ENCODE measurements around the gene FAH.

FAH gene

DNA sequence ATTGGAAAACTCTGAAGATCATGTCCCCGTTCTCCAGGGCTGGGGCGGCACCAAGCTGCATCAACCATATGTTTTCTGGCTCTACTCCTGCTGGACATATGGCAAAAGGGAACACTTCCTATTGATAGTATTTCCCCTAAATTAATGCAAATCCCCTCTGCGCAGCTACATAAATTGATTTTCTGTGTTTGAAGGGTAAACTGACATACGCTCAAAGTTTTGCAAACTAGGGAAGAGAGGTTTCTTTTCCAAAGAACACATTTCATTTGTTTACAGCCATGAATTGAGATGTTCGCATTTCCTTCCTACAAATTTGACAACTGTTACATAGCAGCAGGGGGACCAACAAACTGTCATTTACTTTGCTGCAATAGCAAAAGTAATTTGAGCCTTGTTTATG, 63.3 kb downstream of the FAH start:
- no peak for DNase-seq
- Histone ChIP-seq H3K36me3 (ENCODE audit: control insufficient read depth, insufficient read depth, low read length) (no peaks in the 10 kb centered on the region), H2BK15ac (replicated peaks; ENCODE audit: low read depth) (no peak overlapping the region), H3K79me2 (ENCODE audit: control insufficient read depth, insufficient read depth, low read length) (no peaks in the 10 kb centered on the region), H3K23ac (ENCODE audit: low read length) (no peak overlapping the region), H3K79me1 (ENCODE audit: low read length) (no peaks in the 10 kb centered on the region), H3K56ac (ENCODE audit: low read length) (no peak overlapping the region), H3K4me1 (ENCODE audit: control insufficient read depth, low read depth, low read length) (no peaks in the 10 kb centered on the region), H3K4me3 (ENCODE audit: low read length) (no peak overlapping the region), H3K4ac (ENCODE audit: low read depth, low read length) (no peak overlapping the region), H3K18ac (ENCODE audit: low read length) (no peak overlapping the region), H4K5ac (ENCODE audit: low read length) (no peak overlapping the region), H3K4me2 (ENCODE audit: low read length) (no peak overlapping the region), H4K8ac (ENCODE audit: low read depth, low read length) (no peak overlapping the region), H3K27me3 (ENCODE audit: insufficient read depth, low read length, poor library complexity) (no peaks in the 10 kb centered on the region), H2BK120ac (ENCODE audit: low read depth, low read length) (no peak overlapping the region), H2AK5ac (ENCODE audit: low read length) (no peak overlapping the region), H3K27ac (ENCODE audit: low read depth, low read length) (no peak overlapping the region), H2BK5ac (ENCODE audit: low read length) (no peak overlapping the region), H3K9ac (ENCODE audit: low read length) (no peak overlapping the region)
- no CpG with 5 or more reads among the region's 5 CpGs for WGBS (ENCODE audit: extremely low coverage, insufficient coverage, low lambda C conversion rate)

DNA sequence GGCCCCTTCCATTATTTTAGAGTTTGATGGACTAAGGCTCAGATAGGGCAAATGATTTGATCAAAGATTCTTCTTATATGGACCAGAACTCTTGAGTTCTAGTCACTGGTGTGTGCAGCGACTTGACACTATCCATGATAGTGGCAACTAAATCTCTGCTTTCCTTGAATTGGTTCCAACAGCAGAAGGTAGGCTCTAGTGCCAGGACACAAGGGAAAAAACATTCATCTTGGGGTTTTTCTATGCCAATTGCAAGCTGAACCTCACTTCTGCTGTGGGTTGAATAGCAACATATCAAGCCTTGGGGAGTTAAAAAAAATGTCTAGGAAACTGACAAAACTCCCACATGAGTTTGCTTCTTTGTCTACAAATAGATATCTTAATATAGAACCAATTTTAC, 64.1 kb downstream of the FAH start:
- Histone ChIP-seq H3K4me3 (ENCODE audit: low read length) (no peak overlapping the region), H3K79me2 (ENCODE audit: control insufficient read depth, insufficient read depth, low read length) (no peaks in the 10 kb centered on the region), H3K56ac (ENCODE audit: low read length) (no peak overlapping the region), H4K8ac (ENCODE audit: low read depth, low read length) (no peak overlapping the region), H2AK5ac (ENCODE audit: low read length) (no peak overlapping the region), H3K23ac (ENCODE audit: low read length) (no peak overlapping the region), H3K4ac (ENCODE audit: low read depth, low read length) (no peak overlapping the region), H3K27me3 (ENCODE audit: insufficient read depth, low read length, poor library complexity) (no peaks in the 10 kb centered on the region), H3K9ac (ENCODE audit: low read length) (no peak overlapping the region), H3K79me1 (ENCODE audit: low read length) (no peaks in the 10 kb centered on the region), H2BK5ac (ENCODE audit: low read length) (no peak overlapping the region), H3K4me2 (ENCODE audit: low read length) (no peak overlapping the region), H3K4me1 (ENCODE audit: control insufficient read depth, low read depth, low read length) (no peaks in the 10 kb centered on the region), H3K36me3 (ENCODE audit: control insufficient read depth, insufficient read depth, low read length) (no peaks in the 10 kb centered on the region), H2BK15ac (replicated peaks; ENCODE audit: low read depth) (no peak overlapping the region), H4K5ac (ENCODE audit: low read length) (no peak overlapping the region), H3K27ac (ENCODE audit: low read depth, low read length) (no peak overlapping the region), H2BK120ac (ENCODE audit: low read depth, low read length) (no peak overlapping the region), H3K18ac (ENCODE audit: low read length) (no peak overlapping the region)
- no peak for DNase-seq
- no CpG with 5 or more reads among the region's 1 CpG for WGBS (ENCODE audit: extremely low coverage, insufficient coverage, low lambda C conversion rate)

DNA sequence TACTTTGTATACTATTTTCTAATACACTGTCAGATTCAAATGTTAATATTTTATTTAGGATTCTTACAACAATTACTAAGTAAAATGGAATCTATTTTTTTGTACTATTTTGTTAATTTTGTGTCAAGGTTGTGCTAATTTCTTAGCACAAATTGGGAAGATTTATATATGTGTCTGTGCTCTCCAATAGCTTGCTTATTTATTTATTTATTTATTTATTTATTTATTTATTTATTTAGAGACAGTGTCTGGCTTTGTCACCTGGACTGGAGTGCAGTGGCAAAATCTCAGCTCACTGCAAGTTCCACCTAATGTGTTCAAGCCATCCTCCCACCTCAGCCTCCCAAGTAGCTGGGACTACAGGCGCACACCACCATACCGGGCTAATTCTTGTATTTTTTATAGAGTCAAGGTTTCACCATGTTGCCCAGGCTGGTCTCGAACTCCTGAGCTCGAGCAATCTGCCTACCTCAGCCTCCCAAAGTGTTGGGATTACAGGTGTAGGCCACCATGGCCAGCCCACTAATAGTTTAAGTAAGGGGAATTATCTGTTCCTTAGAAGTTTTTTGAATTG, 64.6 kb downstream of the FAH start:
- no peak for DNase-seq
- Histone ChIP-seq H3K4me3 (ENCODE audit: low read length) (no peak overlapping the region), H2BK5ac (ENCODE audit: low read length) (no peak overlapping the region), H3K79me2 (ENCODE audit: control insufficient read depth, insufficient read depth, low read length) (no peaks in the 10 kb centered on the region), H3K27ac (ENCODE audit: low read depth, low read length) (no peak overlapping the region), H3K27me3 (ENCODE audit: insufficient read depth, low read length, poor library complexity) (no peaks in the 10 kb centered on the region), H3K4ac (ENCODE audit: low read depth, low read length) (no peak overlapping the region), H4K5ac (ENCODE audit: low read length) (no peak overlapping the region), H2BK15ac (replicated peaks; ENCODE audit: low read depth) (no peak overlapping the region), H3K36me3 (ENCODE audit: control insufficient read depth, insufficient read depth, low read length) (no peaks in the 10 kb centered on the region), H3K18ac (ENCODE audit: low read length) (no peak overlapping the region), H3K56ac (ENCODE audit: low read length) (no peak overlapping the region), H3K4me2 (ENCODE audit: low read length) (no peak overlapping the region), H4K8ac (ENCODE audit: low read depth, low read length) (no peak overlapping the region), H3K23ac (ENCODE audit: low read length) (no peak overlapping the region), H3K79me1 (ENCODE audit: low read length) (no peaks in the 10 kb centered on the region), H3K4me1 (ENCODE audit: control insufficient read depth, low read depth, low read length) (no peaks in the 10 kb centered on the region), H2AK5ac (ENCODE audit: low read length) (no peak overlapping the region), H2BK120ac (ENCODE audit: low read depth, low read length) (no peak overlapping the region), H3K9ac (ENCODE audit: low read length) (no peak overlapping the region)
- no CpG with 5 or more reads among the region's 4 CpGs for WGBS (ENCODE audit: extremely low coverage, insufficient coverage, low lambda C conversion rate)

GRCh38 chr15:80219955-80220354, 67.2 kb downstream of the FAH start:
- Histone ChIP-seq H2BK120ac (ENCODE audit: low read depth, low read length) (no peak overlapping the region), H2AK5ac (ENCODE audit: low read length) (no peak overlapping the region), H2BK15ac (replicated peaks; ENCODE audit: low read depth) (no peak overlapping the region), H3K27me3 (ENCODE audit: insufficient read depth, low read length, poor library complexity) (no peaks in the 10 kb centered on the region), H3K27ac (ENCODE audit: low read depth, low read length) (no peak overlapping the region), H3K4me1 (ENCODE audit: control insufficient read depth, low read depth, low read length) (no peaks in the 10 kb centered on the region), H3K9ac (ENCODE audit: low read length) (no peak overlapping the region), H3K79me2 (ENCODE audit: control insufficient read depth, insufficient read depth, low read length) (no peaks in the 10 kb centered on the region), H4K8ac (ENCODE audit: low read depth, low read length) (no peak overlapping the region), H3K79me1 (ENCODE audit: low read length) (no peaks in the 10 kb centered on the region), H3K23ac (ENCODE audit: low read length) (no peak overlapping the region), H3K36me3 (ENCODE audit: control insufficient read depth, insufficient read depth, low read length) (no peaks in the 10 kb centered on the region), H3K18ac (ENCODE audit: low read length) (no peak overlapping the region), H3K56ac (ENCODE audit: low read length) (no peak overlapping the region), H4K5ac (ENCODE audit: low read length) (no peak overlapping the region), H3K4me2 (ENCODE audit: low read length) (no peak overlapping the region), H3K4me3 (ENCODE audit: low read length) (no peak overlapping the region), H2BK5ac (ENCODE audit: low read length) (no peak overlapping the region), H3K4ac (ENCODE audit: low read depth, low read length) (no peak overlapping the region)
- WGBS (ENCODE audit: extremely low coverage, insufficient coverage, low lambda C conversion rate) = no CpG with 5 or more reads among the region's 2 CpGs
- DNase-seq = no peak

- Histone ChIP-seq H3K79me1 (ENCODE audit: low read length) (no peaks in the 10 kb centered on the region), H3K79me2 (ENCODE audit: control insufficient read depth, insufficient read depth, low read length) (no peaks in the 10 kb centered on the region), H3K4ac (ENCODE audit: low read depth, low read length) (no peak overlapping the region), H3K4me3 (ENCODE audit: low read length) (no peak overlapping the region), H3K27me3 (ENCODE audit: insufficient read depth, low read length, poor library complexity) (no peaks in the 10 kb centered on the region), H2BK15ac (replicated peaks; ENCODE audit: low read depth) (no peak overlapping the region), H2BK120ac (ENCODE audit: low read depth, low read length) (no peak overlapping the region), H4K8ac (ENCODE audit: low read depth, low read length) (no peak overlapping the region), H2BK5ac (ENCODE audit: low read length) (no peak overlapping the region), H3K56ac (ENCODE audit: low read length) (no peak overlapping the region), H3K9ac (ENCODE audit: low read length) (no peak overlapping the region), H3K36me3 (ENCODE audit: control insufficient read depth, insufficient read depth, low read length) (no peaks in the 10 kb centered on the region), H3K4me1 (ENCODE audit: control insufficient read depth, low read depth, low read length) (no peaks in the 10 kb centered on the region), H3K23ac (ENCODE audit: low read length) (no peak overlapping the region), H2AK5ac (ENCODE audit: low read length) (no peak overlapping the region), H3K27ac (ENCODE audit: low read depth, low read length) (no peak overlapping the region), H4K5ac (ENCODE audit: low read length) (no peak overlapping the region), H3K4me2 (ENCODE audit: low read length) (no peak overlapping the region), H3K18ac (ENCODE audit: low read length) (no peak overlapping the region)
- DNase-seq = no peak
- WGBS (ENCODE audit: extremely low coverage, insufficient coverage, low lambda C conversion rate) = no CpG with 5 or more reads among the region's 7 CpGs
Measured at GRCh38 chr15:80228959-80229610, 76.3 kb downstream of the FAH start.

DNA sequence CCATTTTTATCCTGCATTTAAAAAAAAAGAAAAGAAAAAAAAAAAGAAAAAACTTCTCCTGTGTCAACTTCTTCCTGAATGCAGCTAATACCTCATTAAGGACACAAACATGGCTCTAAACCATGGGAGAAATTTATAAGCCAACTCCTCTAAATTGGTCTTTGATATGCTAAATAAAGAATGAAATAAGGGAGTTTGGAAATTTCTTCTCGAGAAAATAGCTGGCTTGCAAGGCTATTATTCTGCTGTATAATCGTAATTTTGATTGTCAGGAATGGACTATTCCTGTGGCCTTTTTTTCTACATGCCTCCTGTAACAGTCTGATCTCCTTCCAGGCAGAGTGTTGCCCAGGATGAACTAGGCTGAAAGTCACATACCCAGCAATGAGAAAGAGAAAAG, 78.6 kb downstream of the FAH start:
- Histone ChIP-seq H3K23ac (ENCODE audit: low read length) (no peak overlapping the region), H4K5ac (ENCODE audit: low read length) (no peak overlapping the region), H3K4me3 (ENCODE audit: low read length) (no peak overlapping the region), H3K9ac (ENCODE audit: low read length) (no peak overlapping the region), H3K4me1 (ENCODE audit: control insufficient read depth, low read depth, low read length) (no peaks in the 10 kb centered on the region), H2BK5ac (ENCODE audit: low read length) (no peak overlapping the region), H3K18ac (ENCODE audit: low read length) (no peak overlapping the region), H3K79me2 (ENCODE audit: control insufficient read depth, insufficient read depth, low read length) (no peaks in the 10 kb centered on the region), H2BK120ac (ENCODE audit: low read depth, low read length) (no peak overlapping the region), H3K36me3 (ENCODE audit: control insufficient read depth, insufficient read depth, low read length) (no peaks in the 10 kb centered on the region), H3K56ac (ENCODE audit: low read length) (no peak overlapping the region), H3K4ac (ENCODE audit: low read depth, low read length) (no peak overlapping the region), H2AK5ac (ENCODE audit: low read length) (no peak overlapping the region), H3K27ac (ENCODE audit: low read depth, low read length) (no peak overlapping the region), H2BK15ac (replicated peaks; ENCODE audit: low read depth) (no peak overlapping the region), H3K27me3 (ENCODE audit: insufficient read depth, low read length, poor library complexity) (no peaks in the 10 kb centered on the region), H4K8ac (ENCODE audit: low read depth, low read length) (no peak overlapping the region), H3K79me1 (ENCODE audit: low read length) (no peaks in the 10 kb centered on the region), H3K4me2 (ENCODE audit: low read length) (no peak overlapping the region)
- WGBS (ENCODE audit: extremely low coverage, insufficient coverage, low lambda C conversion rate) = no CpG with 5 or more reads among the region's 2 CpGs
- no peak for DNase-seq

Data from mesendoderm (in vitro differentiated cells).